DND-41 (cell line): ENCODE results near the gene CFAP45.

Experiments
- ATAC-seq: fragments of 200-7000 bp; cut with Tn5 transposase; 3 replicates; pipeline ENCODE4 v1.9.1; 2021; ENCODE audit warnings: low read depth; ENCODE audit not compliant: insufficient read depth
- DNase-seq: peaks from one replicate; pipeline ENCODE4 v3.0.0-alpha.2; 2020
- H2AFZ ChIP-seq: 2 replicates; pipeline ENCODE4 v1.6.0; 2012; ENCODE audit warnings: low read depth, low read length
- H3K27ac ChIP-seq: 2 replicates; pipeline ENCODE4 v1.5.1; 2012; ENCODE audit warnings: low read length, inconsistent platforms
- H3K27me3 ChIP-seq: fragments of 200-600 bp; sonication (generic); 2 replicates; pipeline ENCODE4 v1.6.0; 2012; ENCODE audit warnings: low read length, mild to moderate bottlenecking, inconsistent platforms; ENCODE audit not compliant: insufficient read depth, poor library complexity
- H3K36me3 ChIP-seq: 2 replicates; pipeline ENCODE4 v1.5.1; 2012; ENCODE audit warnings: low read length, inconsistent platforms; ENCODE audit not compliant: insufficient read depth
- H3K4me1 ChIP-seq: 2 replicates; pipeline ENCODE4 v1.5.1; 2012; ENCODE audit warnings: mild to moderate bottlenecking, low read length; ENCODE audit not compliant: insufficient read depth
- H3K4me2 ChIP-seq: 2 replicates; pipeline ENCODE4 v1.6.0; 2012; ENCODE audit warnings: mild to moderate bottlenecking, moderate library complexity, low read length, inconsistent platforms; ENCODE audit not compliant: insufficient read depth
- H3K4me3 ChIP-seq, 2 experiments: fragments of 200-600 bp in 1 of 2; shearing (Covaris generic) in 1 of 2; 2 replicates each; pipeline ENCODE4 v1.5.1; 2012 to 2016; ENCODE audit warnings: inconsistent platforms in 2 of 2, low read length in 2 of 2, mild to moderate bottlenecking in 2 of 2, low read depth in 1 of 2, moderate library complexity in 1 of 2
- H3K79me2 ChIP-seq: 2 replicates; pipeline ENCODE4 v1.6.0; 2012; ENCODE audit warnings: low read length, inconsistent platforms; ENCODE audit not compliant: insufficient read depth
- H3K9ac ChIP-seq: 2 replicates; pipeline ENCODE4 v1.6.0; 2012; ENCODE audit warnings: low read depth, mild to moderate bottlenecking, inconsistent platforms, low read length, moderate library complexity
- H3K9me3 ChIP-seq: 2 replicates; pipeline ENCODE4 v1.5.1; 2012; ENCODE audit warnings: low read length, moderate library complexity, mild to moderate bottlenecking, inconsistent platforms; ENCODE audit not compliant: insufficient read depth, severe bottlenecking
- H4K20me1 ChIP-seq: 2 replicates; pipeline ENCODE4 v1.6.0; 2012; ENCODE audit warnings: low read length; ENCODE audit not compliant: insufficient read depth
- EZH2 ChIP-seq: IDR thresholded peaks from 3 replicates; pipeline ENCODE4 v1.6.1; 2012; ENCODE audit warnings: borderline replicate concordance, low read depth, mild to moderate bottlenecking, moderate library complexity, low read length, inconsistent platforms; ENCODE audit not compliant: severe bottlenecking
- TF ChIP-seq, protein P1 (sequence below): IDR thresholded peaks from 2 replicates; pipeline ENCODE4 v1.5.1; 2012; ENCODE audit warnings: borderline replicate concordance, low read length, moderate library complexity, mild to moderate bottlenecking; ENCODE audit not compliant: poor library complexity, severe bottlenecking; ENCODE audit errors: extremely low read depth

The CFAP45 gene

GRCh38 chr1:159853417-159854115 lies 46.4 kb downstream of the CFAP45 start:
- ATAC-seq (no peak), DNase-seq (no peak)
- no peaks in the 10 kb centered on the region; the same call in none of the 2 replicates for H4K20me1 ChIP-seq
- H3K27me3 ChIP-seq: peaks cover 16% of the 10 kb centered on the region
- H3K9me3 ChIP-seq: no peaks in the 10 kb centered on the region
- H3K4me2 ChIP-seq: no peak overlapping the region
- H3K36me3 ChIP-seq: no peaks in the 10 kb centered on the region
- H3K4me3 ChIP-seq: no peak overlapping the region
- no peak overlapping the region for H2AFZ ChIP-seq
- H3K79me2 ChIP-seq: no peaks in the 10 kb centered on the region
- H3K4me1 ChIP-seq: no peaks in the 10 kb centered on the region
- H3K9ac ChIP-seq: no peak overlapping the region
- no peak overlapping the region for H3K27ac ChIP-seq
- TF ChIP-seq, protein P1, sequence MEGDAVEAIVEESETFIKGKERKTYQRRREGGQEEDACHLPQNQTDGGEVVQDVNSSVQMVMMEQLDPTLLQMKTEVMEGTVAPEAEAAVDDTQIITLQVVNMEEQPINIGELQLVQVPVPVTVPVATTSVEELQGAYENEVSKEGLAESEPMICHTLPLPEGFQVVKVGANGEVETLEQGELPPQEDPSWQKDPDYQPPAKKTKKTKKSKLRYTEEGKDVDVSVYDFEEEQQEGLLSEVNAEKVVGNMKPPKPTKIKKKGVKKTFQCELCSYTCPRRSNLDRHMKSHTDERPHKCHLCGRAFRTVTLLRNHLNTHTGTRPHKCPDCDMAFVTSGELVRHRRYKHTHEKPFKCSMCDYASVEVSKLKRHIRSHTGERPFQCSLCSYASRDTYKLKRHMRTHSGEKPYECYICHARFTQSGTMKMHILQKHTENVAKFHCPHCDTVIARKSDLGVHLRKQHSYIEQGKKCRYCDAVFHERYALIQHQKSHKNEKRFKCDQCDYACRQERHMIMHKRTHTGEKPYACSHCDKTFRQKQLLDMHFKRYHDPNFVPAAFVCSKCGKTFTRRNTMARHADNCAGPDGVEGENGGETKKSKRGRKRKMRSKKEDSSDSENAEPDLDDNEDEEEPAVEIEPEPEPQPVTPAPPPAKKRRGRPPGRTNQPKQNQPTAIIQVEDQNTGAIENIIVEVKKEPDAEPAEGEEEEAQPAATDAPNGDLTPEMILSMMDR: no peak
- TF ChIP-seq EZH2: no peak

- H3K27me3 ChIP-seq: peaks cover 22% of the 10 kb centered on the region
- no peaks in the 10 kb centered on the region; the same call in 1 of the 2 replicates for H4K20me1 ChIP-seq
- no peak for TF ChIP-seq EZH2
- TF ChIP-seq, protein P1: peak; percentile 29
- no peaks in the 10 kb centered on the region for H3K4me1 ChIP-seq
- no peak for DNase-seq
- ATAC-seq: no peak
- H3K9me3 ChIP-seq: no peaks in the 10 kb centered on the region
- no peaks in the 10 kb centered on the region for H3K36me3 ChIP-seq
- no peaks in the 10 kb centered on the region for H3K79me2 ChIP-seq
- no peak overlapping the region for H3K4me2 ChIP-seq
- H3K4me3 ChIP-seq: no peak overlapping the region
- no peak overlapping the region for H2AFZ ChIP-seq
- no peak overlapping the region for H3K27ac ChIP-seq
- no peak overlapping the region for H3K9ac ChIP-seq
These were observed 48.6 kb downstream of the CFAP45 start for GRCh38 chr1:159851407-159851806.

DNA sequence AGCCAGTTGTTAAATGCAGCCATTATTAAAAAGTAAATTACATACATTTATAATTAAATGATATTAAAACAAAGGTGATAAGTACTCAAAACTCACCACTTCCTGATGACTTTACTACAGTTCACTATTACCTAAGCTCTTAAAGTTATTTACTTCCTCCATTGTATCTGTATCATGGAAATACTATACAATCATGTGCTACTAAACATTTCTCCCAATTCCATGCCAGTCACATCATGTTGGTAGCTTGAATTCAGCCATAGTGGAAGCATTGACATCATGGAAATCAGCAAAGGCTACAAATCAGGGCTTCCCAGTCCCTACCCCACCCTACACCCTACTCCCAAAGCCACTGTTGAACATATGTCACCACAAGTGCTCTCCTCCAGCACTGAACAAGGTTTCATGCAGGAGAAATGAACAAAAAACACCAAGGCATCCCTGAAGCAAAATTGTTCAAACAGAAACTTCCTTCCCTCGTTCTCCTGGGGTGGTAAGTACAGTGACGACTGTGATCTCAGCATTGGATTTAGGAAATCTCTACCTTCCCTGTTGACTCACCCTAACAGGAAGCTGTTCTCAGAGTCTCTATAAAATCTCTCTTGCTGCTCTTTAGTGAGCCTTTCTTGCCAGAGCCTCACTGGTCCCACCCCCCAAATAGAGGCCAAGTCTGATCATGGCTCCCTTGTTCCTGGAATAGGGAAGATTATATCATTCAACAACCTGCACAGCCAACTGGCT lies 50.2 kb downstream of the CFAP45 start:
- Histone ChIP-seq H3K4me3 (no peak overlapping the region), H3K9ac (no peak overlapping the region), H3K4me2 (no peak overlapping the region), H3K79me2 (no peaks in the 10 kb centered on the region), H3K27ac (no peak overlapping the region), H3K36me3 (no peaks in the 10 kb centered on the region), H3K27me3 (peaks cover 29% of the 10 kb centered on the region), H3K9me3 (no peaks in the 10 kb centered on the region), H4K20me1 (no peaks in the 10 kb centered on the region; the same call in 1 of the 2 replicates), H2AFZ (no peak overlapping the region), H3K4me1 (no peaks in the 10 kb centered on the region)
- DNase-seq (no peak), ATAC-seq (no peak)
- TF ChIP-seq, protein P1: no peak
- TF ChIP-seq EZH2: no peak
